ENCODE results near the gene SUN2. TPM values are rescaled to one million over a fixed set of nuclear protein-coding genes. Genes with fewer than 3 reads are reported as not detected.

Gene SUN2
- total and polyA plus RNA-seq, 2 of the 13 experiments (the other 11 are each of a cell fraction or from before 2014, with no cell fraction given), result 45.6 to 56.6 TPM

DNA sequence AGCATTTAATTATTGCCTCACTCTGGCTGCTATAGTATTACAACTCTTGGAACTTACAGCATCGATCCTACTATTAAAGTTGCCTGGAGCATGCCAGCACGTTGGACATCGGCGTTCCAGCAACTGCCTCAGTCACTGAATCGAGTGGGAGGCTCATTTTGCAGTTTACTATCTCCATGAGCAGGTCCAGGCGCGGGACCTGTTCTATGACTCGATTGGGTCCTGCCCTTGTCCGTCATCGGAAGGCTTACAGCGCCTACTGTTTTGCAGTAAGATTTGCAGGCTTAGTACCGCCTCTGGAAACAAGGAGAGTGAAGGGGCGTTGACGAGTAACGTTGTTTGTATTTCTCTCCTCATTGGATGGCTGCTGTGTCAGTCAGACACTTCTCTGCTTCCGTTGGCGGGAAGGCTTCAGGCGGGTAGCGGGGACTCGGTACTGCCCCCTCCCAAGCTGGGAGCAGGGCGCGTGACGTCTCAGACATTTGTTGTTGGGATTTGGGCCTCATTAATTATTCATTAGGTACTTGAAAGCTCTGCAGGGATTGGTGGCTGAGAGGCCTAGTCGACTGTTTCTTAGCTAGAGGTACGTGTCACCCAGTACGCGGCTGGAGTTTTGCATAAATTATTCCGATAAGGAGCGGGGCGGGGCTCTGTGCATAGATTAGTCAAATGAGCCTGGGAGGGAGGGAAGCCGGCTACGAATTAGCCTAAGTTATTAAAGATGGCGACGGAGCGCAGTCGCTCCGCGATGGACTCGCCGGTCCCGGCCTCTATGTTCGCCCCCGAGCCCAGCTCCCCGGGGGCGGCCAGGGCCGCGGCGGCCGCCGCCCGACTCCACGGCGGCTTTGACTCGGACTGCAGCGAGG lies 50.3 kb downstream of the SUN2 start, which contains the start of gene GTPBP1 (continued):
- TF ChIP-seq, protein P1, sequence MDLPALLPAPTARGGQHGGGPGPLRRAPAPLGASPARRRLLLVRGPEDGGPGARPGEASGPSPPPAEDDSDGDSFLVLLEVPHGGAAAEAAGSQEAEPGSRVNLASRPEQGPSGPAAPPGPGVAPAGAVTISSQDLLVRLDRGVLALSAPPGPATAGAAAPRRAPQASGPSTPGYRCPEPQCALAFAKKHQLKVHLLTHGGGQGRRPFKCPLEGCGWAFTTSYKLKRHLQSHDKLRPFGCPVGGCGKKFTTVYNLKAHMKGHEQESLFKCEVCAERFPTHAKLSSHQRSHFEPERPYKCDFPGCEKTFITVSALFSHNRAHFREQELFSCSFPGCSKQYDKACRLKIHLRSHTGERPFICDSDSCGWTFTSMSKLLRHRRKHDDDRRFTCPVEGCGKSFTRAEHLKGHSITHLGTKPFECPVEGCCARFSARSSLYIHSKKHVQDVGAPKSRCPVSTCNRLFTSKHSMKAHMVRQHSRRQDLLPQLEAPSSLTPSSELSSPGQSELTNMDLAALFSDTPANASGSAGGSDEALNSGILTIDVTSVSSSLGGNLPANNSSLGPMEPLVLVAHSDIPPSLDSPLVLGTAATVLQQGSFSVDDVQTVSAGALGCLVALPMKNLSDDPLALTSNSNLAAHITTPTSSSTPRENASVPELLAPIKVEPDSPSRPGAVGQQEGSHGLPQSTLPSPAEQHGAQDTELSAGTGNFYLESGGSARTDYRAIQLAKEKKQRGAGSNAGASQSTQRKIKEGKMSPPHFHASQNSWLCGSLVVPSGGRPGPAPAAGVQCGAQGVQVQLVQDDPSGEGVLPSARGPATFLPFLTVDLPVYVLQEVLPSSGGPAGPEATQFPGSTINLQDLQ (CRISPR knock-in tag; IDR thresholded peaks at IDR 0.05), result no peak
- TF ChIP-seq ZNF296 (CRISPR knock-in tag; conservative IDR thresholded peaks at IDR 0.05) (no peak), TAF1 (CRISPR knock-in tag; IDR thresholded peaks at IDR 0.05) (peak; percentile 59), AGO2 (optimal IDR thresholded peaks at IDR 0.05; ENCODE audit: low read depth, low read length) (no peak), ZNF616 (CRISPR knock-in tag; IDR thresholded peaks at IDR 0.05; ENCODE audit: low read depth) (no peak), NCOR1 (IDR thresholded peaks at IDR 0.05; ENCODE audit: borderline replicate concordance, low read length) (peak; percentile 51; the same call in 1 of the 2 replicates), SOX6 (IDR thresholded peaks at IDR 0.05) (no peak), SOX6 (CRISPR knock-in tag; IDR thresholded peaks at IDR 0.05) (no peak; the same call in 1 of the 2 replicates), ZNF556 (CRISPR knock-in tag; IDR thresholded peaks at IDR 0.05; ENCODE audit: borderline replicate concordance) (no peak), CBX1 (IDR thresholded peaks at IDR 0.05; ENCODE audit: low read depth) (no peak), ZBTB21 (CRISPR knock-in tag; IDR thresholded peaks at IDR 0.05) (peak; percentile 91), ZNF720 (CRISPR knock-in tag; IDR thresholded peaks at IDR 0.05) (no peak), ZNF260 (CRISPR knock-in tag; IDR thresholded peaks at IDR 0.05; ENCODE audit: borderline replicate concordance, low read depth) (no peak), ZNF615 (CRISPR knock-in tag; IDR thresholded peaks at IDR 0.05; ENCODE audit: borderline replicate concordance) (no peak), TCF7 (IDR thresholded peaks at IDR 0.05; ENCODE audit: low read depth) (no peak)
- TF ChIP-seq, protein P2, sequence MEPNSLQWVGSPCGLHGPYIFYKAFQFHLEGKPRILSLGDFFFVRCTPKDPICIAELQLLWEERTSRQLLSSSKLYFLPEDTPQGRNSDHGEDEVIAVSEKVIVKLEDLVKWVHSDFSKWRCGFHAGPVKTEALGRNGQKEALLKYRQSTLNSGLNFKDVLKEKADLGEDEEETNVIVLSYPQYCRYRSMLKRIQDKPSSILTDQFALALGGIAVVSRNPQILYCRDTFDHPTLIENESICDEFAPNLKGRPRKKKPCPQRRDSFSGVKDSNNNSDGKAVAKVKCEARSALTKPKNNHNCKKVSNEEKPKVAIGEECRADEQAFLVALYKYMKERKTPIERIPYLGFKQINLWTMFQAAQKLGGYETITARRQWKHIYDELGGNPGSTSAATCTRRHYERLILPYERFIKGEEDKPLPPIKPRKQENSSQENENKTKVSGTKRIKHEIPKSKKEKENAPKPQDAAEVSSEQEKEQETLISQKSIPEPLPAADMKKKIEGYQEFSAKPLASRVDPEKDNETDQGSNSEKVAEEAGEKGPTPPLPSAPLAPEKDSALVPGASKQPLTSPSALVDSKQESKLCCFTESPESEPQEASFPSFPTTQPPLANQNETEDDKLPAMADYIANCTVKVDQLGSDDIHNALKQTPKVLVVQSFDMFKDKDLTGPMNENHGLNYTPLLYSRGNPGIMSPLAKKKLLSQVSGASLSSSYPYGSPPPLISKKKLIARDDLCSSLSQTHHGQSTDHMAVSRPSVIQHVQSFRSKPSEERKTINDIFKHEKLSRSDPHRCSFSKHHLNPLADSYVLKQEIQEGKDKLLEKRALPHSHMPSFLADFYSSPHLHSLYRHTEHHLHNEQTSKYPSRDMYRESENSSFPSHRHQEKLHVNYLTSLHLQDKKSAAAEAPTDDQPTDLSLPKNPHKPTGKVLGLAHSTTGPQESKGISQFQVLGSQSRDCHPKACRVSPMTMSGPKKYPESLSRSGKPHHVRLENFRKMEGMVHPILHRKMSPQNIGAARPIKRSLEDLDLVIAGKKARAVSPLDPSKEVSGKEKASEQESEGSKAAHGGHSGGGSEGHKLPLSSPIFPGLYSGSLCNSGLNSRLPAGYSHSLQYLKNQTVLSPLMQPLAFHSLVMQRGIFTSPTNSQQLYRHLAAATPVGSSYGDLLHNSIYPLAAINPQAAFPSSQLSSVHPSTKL (CRISPR knock-in tag; IDR thresholded peaks at IDR 0.05), result no peak
- TF ChIP-seq, protein P3, sequence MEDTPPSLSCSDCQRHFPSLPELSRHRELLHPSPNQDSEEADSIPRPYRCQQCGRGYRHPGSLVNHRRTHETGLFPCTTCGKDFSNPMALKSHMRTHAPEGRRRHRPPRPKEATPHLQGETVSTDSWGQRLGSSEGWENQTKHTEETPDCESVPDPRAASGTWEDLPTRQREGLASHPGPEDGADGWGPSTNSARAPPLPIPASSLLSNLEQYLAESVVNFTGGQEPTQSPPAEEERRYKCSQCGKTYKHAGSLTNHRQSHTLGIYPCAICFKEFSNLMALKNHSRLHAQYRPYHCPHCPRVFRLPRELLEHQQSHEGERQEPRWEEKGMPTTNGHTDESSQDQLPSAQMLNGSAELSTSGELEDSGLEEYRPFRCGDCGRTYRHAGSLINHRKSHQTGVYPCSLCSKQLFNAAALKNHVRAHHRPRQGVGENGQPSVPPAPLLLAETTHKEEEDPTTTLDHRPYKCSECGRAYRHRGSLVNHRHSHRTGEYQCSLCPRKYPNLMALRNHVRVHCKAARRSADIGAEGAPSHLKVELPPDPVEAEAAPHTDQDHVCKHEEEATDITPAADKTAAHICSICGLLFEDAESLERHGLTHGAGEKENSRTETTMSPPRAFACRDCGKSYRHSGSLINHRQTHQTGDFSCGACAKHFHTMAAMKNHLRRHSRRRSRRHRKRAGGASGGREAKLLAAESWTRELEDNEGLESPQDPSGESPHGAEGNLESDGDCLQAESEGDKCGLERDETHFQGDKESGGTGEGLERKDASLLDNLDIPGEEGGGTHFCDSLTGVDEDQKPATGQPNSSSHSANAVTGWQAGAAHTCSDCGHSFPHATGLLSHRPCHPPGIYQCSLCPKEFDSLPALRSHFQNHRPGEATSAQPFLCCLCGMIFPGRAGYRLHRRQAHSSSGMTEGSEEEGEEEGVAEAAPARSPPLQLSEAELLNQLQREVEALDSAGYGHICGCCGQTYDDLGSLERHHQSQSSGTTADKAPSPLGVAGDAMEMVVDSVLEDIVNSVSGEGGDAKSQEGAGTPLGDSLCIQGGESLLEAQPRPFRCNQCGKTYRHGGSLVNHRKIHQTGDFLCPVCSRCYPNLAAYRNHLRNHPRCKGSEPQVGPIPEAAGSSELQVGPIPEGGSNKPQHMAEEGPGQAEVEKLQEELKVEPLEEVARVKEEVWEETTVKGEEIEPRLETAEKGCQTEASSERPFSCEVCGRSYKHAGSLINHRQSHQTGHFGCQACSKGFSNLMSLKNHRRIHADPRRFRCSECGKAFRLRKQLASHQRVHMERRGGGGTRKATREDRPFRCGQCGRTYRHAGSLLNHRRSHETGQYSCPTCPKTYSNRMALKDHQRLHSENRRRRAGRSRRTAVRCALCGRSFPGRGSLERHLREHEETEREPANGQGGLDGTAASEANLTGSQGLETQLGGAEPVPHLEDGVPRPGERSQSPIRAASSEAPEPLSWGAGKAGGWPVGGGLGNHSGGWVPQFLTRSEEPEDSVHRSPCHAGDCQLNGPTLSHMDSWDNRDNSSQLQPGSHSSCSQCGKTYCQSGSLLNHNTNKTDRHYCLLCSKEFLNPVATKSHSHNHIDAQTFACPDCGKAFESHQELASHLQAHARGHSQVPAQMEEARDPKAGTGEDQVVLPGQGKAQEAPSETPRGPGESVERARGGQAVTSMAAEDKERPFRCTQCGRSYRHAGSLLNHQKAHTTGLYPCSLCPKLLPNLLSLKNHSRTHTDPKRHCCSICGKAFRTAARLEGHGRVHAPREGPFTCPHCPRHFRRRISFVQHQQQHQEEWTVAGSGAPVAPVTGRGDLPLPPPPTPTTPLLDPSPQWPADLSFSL (CRISPR knock-in tag; IDR thresholded peaks at IDR 0.05), result no peak

Data from HepG2 (cell line).